Measurements from ENCODE around the gene FAM174C.

Gene FAM174C

DNA sequence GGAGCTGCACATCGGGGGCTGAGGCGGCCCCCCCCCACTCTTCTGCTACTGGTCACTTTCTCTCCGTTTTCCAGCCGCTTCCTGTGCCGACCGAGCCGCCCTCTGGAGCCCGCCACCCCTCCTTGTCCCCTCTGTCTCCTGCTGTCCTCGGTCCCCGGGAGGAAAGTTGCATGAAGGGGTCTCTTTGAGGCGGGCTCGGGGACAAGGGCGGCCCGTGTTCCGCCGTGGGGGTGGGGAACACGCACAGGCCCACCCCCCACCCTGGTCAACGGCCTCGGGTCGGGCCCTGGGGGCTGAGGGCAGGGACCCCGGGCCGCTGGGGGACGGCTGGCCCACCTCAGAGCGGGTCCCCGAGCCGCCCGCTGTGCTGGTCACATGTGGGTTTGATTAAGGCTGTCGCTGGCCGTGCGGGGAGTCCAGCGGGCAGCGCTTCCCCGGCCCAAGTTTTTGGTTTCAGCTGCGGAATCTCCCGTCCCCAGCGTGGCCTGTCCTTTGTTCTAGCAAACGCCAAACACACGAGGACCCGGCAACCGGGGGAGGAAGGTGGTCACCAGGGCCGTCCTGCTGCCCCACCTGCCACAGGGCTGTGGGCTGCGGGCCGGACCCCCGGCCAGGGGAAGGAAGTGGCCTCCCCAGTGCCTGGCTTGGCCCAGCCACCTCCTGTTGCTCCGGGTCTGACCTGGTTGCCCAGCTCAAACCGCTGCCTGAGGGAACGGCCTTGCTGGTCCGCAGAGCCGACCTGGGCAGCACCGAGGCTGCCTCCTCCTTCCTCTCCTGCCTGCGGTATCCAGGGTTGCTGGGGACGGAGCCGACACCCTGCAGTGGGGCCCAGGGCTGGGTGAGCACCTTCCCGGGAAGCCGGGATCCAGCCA, 12.3 kb downstream of the FAM174C start:
- TF ChIP-seq CTBP1 (IDR thresholded peaks at IDR 0.05; ENCODE audit: borderline replicate concordance): no peak
- no peak for TF ChIP-seq NFRKB (IDR thresholded peaks at IDR 0.05)
- TF ChIP-seq TARDBP (IDR thresholded peaks at IDR 0.05): no peak
- no peak for TF ChIP-seq L3MBTL2 (conservative IDR thresholded peaks at IDR 0.05)
- TF ChIP-seq ZNF384 (IDR thresholded peaks at IDR 0.05): no peak
- no peak for TF ChIP-seq ELF4 (IDR thresholded peaks at IDR 0.05)
- TF ChIP-seq HDGF (IDR thresholded peaks at IDR 0.05; ENCODE audit: borderline replicate concordance): no peak
- no peak for TF ChIP-seq FOXK2 (IDR thresholded peaks at IDR 0.05)
- DNase-seq (ENCODE audit: extremely low spot score): no peak
- CTCF ChIA-PET: no interaction called here
- POLR2A ChIA-PET: interaction anchor here (1.3 kb wide), 1 partner anchor 19 kb away, joined by 5 read pairs; no protein-coding TSS in a partner anchor

GRCh38 chr19:1288226-1288612, 12.9 kb downstream of the FAM174C start:
- ChIA-PET CTCF (no interaction called here), POLR2A (no interaction called here)
- DNase-seq (ENCODE audit: extremely low spot score): no peak
- TF ChIP-seq SUZ12 (IDR thresholded peaks at IDR 0.05) (no peak), HDGF (IDR thresholded peaks at IDR 0.05; ENCODE audit: borderline replicate concordance) (no peak), ARNT (IDR thresholded peaks at IDR 0.05) (no peak), FOXA1 (IDR thresholded peaks at IDR 0.05) (no peak), CTBP1 (IDR thresholded peaks at IDR 0.05; ENCODE audit: borderline replicate concordance) (no peak), FOXM1 (IDR thresholded peaks at IDR 0.05; ENCODE audit: borderline replicate concordance) (no peak), LEF1 (IDR thresholded peaks at IDR 0.05; ENCODE audit: borderline replicate concordance) (no peak), ZNF384 (IDR thresholded peaks at IDR 0.05) (no peak), BHLHE40 (IDR thresholded peaks at IDR 0.05; ENCODE audit: borderline replicate concordance) (no peak), L3MBTL2 (conservative IDR thresholded peaks at IDR 0.05) (no peak), TARDBP (IDR thresholded peaks at IDR 0.05) (no peak), FOXK2 (IDR thresholded peaks at IDR 0.05) (no peak), ELF4 (IDR thresholded peaks at IDR 0.05) (no peak), SP1 (IDR thresholded peaks at IDR 0.05) (no peak), NFRKB (IDR thresholded peaks at IDR 0.05) (no peak)
- TF ChIP-seq, protein P1, sequence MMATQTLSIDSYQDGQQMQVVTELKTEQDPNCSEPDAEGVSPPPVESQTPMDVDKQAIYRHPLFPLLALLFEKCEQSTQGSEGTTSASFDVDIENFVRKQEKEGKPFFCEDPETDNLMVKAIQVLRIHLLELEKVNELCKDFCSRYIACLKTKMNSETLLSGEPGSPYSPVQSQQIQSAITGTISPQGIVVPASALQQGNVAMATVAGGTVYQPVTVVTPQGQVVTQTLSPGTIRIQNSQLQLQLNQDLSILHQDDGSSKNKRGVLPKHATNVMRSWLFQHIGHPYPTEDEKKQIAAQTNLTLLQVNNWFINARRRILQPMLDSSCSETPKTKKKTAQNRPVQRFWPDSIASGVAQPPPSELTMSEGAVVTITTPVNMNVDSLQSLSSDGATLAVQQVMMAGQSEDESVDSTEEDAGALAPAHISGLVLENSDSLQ (IDR thresholded peaks at IDR 0.05): no peak

- DNase-seq (ENCODE audit: extremely low spot score): no peak
- TF ChIP-seq ZNF384 (IDR thresholded peaks at IDR 0.05): no peak
- no peak for TF ChIP-seq FOXA1 (IDR thresholded peaks at IDR 0.05)
- no peak for TF ChIP-seq HDGF (IDR thresholded peaks at IDR 0.05; ENCODE audit: borderline replicate concordance)
- no peak for TF ChIP-seq ELF4 (IDR thresholded peaks at IDR 0.05)
- no peak for TF ChIP-seq SP1 (IDR thresholded peaks at IDR 0.05)
- TF ChIP-seq, protein P1 (IDR thresholded peaks at IDR 0.05): no peak
- TF ChIP-seq L3MBTL2 (conservative IDR thresholded peaks at IDR 0.05): no peak
- TF ChIP-seq LEF1 (IDR thresholded peaks at IDR 0.05; ENCODE audit: borderline replicate concordance): no peak
- no peak for TF ChIP-seq CTBP1 (IDR thresholded peaks at IDR 0.05; ENCODE audit: borderline replicate concordance)
- TF ChIP-seq FOXM1 (IDR thresholded peaks at IDR 0.05; ENCODE audit: borderline replicate concordance): no peak
- no peak for TF ChIP-seq BHLHE40 (IDR thresholded peaks at IDR 0.05; ENCODE audit: borderline replicate concordance)
- TF ChIP-seq SUZ12 (IDR thresholded peaks at IDR 0.05): no peak
- TF ChIP-seq ARNT (IDR thresholded peaks at IDR 0.05): no peak
- no peak for TF ChIP-seq FOXK2 (IDR thresholded peaks at IDR 0.05)
- no peak for TF ChIP-seq NFRKB (IDR thresholded peaks at IDR 0.05)
- no peak for TF ChIP-seq TARDBP (IDR thresholded peaks at IDR 0.05)
- ChIA-PET POLR2A (no interaction called here), CTCF (no interaction called here)
Measured at GRCh38 chr19:1288833-1289685, 13.7 kb downstream of the FAM174C start.

GRCh38 chr19:1289686-1290025, 14.3 kb downstream of the FAM174C start:
- DNase-seq (ENCODE audit: extremely low spot score): no peak
- CTCF ChIA-PET: no interaction called here
- POLR2A ChIA-PET: no interaction called here
- TF ChIP-seq L3MBTL2 (conservative IDR thresholded peaks at IDR 0.05): no peak
- TF ChIP-seq, protein P1 (IDR thresholded peaks at IDR 0.05): no peak
- no peak for TF ChIP-seq HDGF (IDR thresholded peaks at IDR 0.05; ENCODE audit: borderline replicate concordance)
- TF ChIP-seq SUZ12 (IDR thresholded peaks at IDR 0.05): no peak
- TF ChIP-seq CTBP1 (IDR thresholded peaks at IDR 0.05; ENCODE audit: borderline replicate concordance): no peak
- no peak for TF ChIP-seq SP1 (IDR thresholded peaks at IDR 0.05)
- TF ChIP-seq BHLHE40 (IDR thresholded peaks at IDR 0.05; ENCODE audit: borderline replicate concordance): no peak
- TF ChIP-seq FOXM1 (IDR thresholded peaks at IDR 0.05; ENCODE audit: borderline replicate concordance): no peak
- no peak for TF ChIP-seq TARDBP (IDR thresholded peaks at IDR 0.05)
- no peak for TF ChIP-seq FOXA1 (IDR thresholded peaks at IDR 0.05)
- no peak for TF ChIP-seq NFRKB (IDR thresholded peaks at IDR 0.05)
- TF ChIP-seq ZNF384 (IDR thresholded peaks at IDR 0.05): no peak
- TF ChIP-seq ELF4 (IDR thresholded peaks at IDR 0.05): no peak

GRCh38 chr19:1290196-1290702, 14.9 kb downstream of the FAM174C start:
- no peak for DNase-seq (ENCODE audit: extremely low spot score)
- CTCF ChIA-PET: interaction anchor here (0.6 kb wide), 1 partner anchor 24 kb away, joined by 3 read pairs; no protein-coding TSS in a partner anchor
- TF ChIP-seq L3MBTL2 (conservative IDR thresholded peaks at IDR 0.05) (no peak), ARNT (IDR thresholded peaks at IDR 0.05) (no peak), SUZ12 (IDR thresholded peaks at IDR 0.05) (no peak), ELF4 (IDR thresholded peaks at IDR 0.05) (no peak), BHLHE40 (IDR thresholded peaks at IDR 0.05; ENCODE audit: borderline replicate concordance) (no peak), SP1 (IDR thresholded peaks at IDR 0.05) (no peak), TARDBP (IDR thresholded peaks at IDR 0.05) (no peak), ZNF384 (IDR thresholded peaks at IDR 0.05) (no peak), HDGF (IDR thresholded peaks at IDR 0.05; ENCODE audit: borderline replicate concordance) (no peak), FOXK2 (IDR thresholded peaks at IDR 0.05) (no peak)
- TF ChIP-seq, protein P1 (IDR thresholded peaks at IDR 0.05): no peak
- POLR2A ChIA-PET: interaction anchor here (0.8 to 1.0 kb wide), 2 partner anchors 17 to 21 kb away, joined by 3 to 4 read pairs; no protein-coding TSS in a partner anchor
